GM12874 (cell line): Measurements from ENCODE around the gene SLC6A18.

Experiments
- TF ChIP-seq, protein P1 (sequence below): IDR thresholded peaks from 2 replicates; pipeline ENCODE4 v1.5.1; 2011; ENCODE audit warnings: low read depth, mild to moderate bottlenecking, control low read depth, low read length, moderate library complexity; ENCODE audit not compliant: insufficient read depth

Gene SLC6A18

DNA sequence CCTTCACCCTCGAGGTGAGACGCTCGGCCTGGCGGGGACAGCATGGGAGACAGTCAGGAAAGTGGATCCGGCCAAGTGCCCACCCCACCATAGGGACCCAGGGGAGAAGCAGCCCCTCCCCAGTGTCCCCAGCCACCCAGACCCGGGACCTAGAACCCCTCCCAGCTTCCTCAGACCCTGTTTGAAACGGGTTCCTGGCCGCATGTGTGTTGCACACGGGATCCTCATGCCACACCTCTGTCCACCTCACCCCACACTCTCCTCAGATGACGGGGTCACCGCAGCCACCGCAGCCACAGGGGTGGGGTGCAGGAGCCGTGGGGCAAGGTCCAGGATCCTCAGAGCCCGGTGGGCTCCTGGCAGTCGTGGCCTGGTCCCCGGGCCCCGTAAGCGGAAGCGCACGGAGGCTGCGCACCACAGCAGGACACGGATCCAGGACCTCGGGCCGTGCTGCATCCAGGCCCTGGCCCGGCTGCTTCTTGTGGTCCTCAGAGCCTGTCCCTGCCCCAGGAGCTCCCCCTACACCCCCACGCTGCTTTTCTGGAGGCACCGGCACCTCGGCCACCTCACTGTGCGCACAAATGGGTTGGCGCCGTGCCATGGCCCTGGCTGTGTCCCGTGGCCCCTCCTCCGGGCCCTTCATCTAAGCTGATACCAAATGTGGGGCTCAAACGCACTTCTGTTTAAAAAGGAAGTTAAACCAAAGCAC, 54.4 kb downstream of the SLC6A18 start:
- TF ChIP-seq, protein P1, sequence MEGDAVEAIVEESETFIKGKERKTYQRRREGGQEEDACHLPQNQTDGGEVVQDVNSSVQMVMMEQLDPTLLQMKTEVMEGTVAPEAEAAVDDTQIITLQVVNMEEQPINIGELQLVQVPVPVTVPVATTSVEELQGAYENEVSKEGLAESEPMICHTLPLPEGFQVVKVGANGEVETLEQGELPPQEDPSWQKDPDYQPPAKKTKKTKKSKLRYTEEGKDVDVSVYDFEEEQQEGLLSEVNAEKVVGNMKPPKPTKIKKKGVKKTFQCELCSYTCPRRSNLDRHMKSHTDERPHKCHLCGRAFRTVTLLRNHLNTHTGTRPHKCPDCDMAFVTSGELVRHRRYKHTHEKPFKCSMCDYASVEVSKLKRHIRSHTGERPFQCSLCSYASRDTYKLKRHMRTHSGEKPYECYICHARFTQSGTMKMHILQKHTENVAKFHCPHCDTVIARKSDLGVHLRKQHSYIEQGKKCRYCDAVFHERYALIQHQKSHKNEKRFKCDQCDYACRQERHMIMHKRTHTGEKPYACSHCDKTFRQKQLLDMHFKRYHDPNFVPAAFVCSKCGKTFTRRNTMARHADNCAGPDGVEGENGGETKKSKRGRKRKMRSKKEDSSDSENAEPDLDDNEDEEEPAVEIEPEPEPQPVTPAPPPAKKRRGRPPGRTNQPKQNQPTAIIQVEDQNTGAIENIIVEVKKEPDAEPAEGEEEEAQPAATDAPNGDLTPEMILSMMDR: no peak

GRCh38 chr5:1280177-1281037, 55.2 kb downstream of the SLC6A18 start:
- TF ChIP-seq, protein P1: no peak

DNA sequence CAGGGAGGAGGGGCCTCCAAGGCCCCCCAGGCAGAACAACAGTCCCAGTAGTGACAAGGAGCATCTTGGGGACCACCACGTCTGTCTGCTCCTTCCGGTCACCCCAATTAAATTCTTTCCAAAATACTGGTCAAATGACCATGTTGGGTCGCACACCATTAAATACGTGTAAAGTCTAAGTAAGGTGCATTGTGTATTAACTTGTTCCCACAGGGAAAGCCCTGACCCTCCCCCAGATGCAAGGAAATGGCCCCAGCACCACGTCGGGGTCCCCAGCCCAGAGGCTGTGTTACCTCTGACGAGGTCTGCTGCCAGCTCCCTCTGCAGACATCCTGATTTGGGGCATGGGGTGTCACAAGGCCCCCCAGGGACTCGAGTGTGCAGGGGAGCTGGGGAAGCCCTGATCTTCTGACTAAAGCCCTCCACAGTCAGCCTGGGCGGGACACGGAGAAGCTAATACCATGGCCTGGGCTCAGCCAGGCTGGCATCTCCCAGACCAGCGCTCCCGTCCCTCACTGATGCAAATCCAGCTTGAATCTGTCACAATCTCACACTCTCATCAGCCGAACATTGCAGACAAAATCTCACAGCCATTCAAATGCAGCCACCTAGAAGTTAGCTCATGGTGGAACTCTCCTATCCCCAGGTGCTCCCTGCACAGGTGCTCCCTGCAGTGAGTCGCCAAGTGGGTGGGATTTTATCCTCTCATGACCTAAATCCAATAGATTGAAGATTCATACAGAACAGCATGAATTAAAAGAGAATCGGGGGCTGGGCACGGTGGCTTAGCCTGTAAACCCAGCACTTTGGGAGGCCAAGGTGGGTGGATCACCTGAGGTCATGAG, 56.1 kb downstream of the SLC6A18 start:
- TF ChIP-seq, protein P1: no peak

GRCh38 chr5:1282131-1282992, 57.2 kb downstream of the SLC6A18 start:
- TF ChIP-seq, protein P1: no peak

DNA sequence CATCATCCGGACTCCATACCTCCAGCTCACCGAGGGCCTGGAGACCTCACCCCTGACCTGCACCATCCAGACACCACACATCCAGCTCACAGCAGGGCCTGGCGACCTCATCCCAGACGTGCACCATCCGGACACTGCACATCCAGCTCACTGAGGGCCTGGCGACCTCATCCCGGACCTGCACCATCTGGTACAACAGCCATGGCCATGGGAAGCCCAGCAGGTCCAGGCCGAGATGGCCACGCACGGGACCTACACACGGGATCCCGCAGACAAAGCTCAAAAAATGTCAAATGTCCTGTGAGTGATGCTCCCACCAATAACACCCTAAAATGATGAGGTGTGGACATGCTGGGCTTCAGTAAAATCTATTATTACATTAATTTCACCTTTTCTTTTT, 60.0 kb downstream of the SLC6A18 start:
- TF ChIP-seq, protein P1: no peak

DNA sequence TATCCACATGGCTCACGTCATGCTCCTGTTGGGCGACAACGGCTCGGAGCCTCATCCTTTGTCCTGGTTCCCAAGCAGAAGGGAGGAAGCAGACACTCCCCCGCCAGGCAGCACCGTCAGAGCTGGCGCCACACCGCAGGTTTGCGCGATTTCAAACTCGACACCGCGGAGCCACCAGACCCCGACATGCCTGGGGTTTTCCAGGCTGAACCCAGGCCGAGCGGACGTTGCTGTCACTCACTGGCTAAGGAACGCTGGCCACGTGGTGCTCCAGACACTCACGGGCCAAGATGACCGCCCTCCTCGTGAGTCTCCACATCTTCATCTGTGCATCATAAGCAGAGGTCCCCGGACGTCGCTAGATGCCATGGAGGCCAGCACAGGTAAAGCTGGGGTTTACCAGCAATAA, 60.7 kb downstream of the SLC6A18 start:
- TF ChIP-seq, protein P1: no peak
